ENCODE measurements around the gene TMEM120A. TPM values are rescaled to one million over a fixed set of nuclear protein-coding genes. Genes with fewer than 3 reads are reported as not detected.

Gene TMEM120A
- polyA plus RNA-seq, 3 donors = 65.5 to 79.9 (median 76.1) TPM

DNA sequence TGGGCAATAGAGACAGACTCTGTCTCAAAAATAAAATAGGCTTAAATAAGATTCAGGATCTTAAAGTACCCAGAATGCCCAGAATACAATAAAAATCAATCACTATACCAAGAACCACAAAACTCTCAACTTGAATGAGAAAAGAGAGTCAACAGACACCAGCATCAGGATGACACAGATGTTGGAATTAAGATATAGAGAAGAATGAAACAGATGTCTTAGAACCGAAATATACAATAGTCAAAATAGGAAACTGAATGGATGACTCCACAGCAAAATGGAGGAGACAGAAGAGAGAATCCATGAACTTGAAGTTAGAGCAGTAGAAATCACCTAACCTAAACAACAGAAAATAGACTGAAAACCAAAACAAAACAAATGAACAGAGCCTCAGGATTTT lies 49.9 kb downstream of the TMEM120A start:
- H3K79me2 ChIP-seq (ENCODE audit: insufficient read depth, low read length) = peaks cover 43% of the 10 kb centered on the region
- H3K27ac ChIP-seq (ENCODE audit: low read depth in 1 of 2, low read length in 2 of 2) = peak overlapping the region in 1 of 2 donors; percentile 76
- H3K4me1 ChIP-seq (ENCODE audit: control insufficient read depth in 1 of 2, insufficient read depth in 2 of 2, low read length in 2 of 2) = peaks cover 26 to 31% of the 10 kb centered on the region in 2 donors
- peaks cover 9 to 16% of the 10 kb centered on the region in 2 donors for H3K36me3 ChIP-seq (replicated peaks in 1 of 2; ENCODE audit: control insufficient read depth in 1 of 2, insufficient read depth in 2 of 2, low read length in 2 of 2)
- H3K4me1 Mint-ChIP-seq = peaks cover 41% of the 10 kb centered on the region
- no peaks in the 10 kb centered on the region for H3K27me3 ChIP-seq (ENCODE audit: control insufficient read depth in 2 of 2, insufficient read depth in 2 of 2, low read length in 2 of 2)
- peaks cover 0 to 8% (median 6%) of the 10 kb centered on the region in 3 donors for H3K27me3 Mint-ChIP-seq (ENCODE audit: low read depth in 3 of 3)
- TF ChIP-seq, protein P1, sequence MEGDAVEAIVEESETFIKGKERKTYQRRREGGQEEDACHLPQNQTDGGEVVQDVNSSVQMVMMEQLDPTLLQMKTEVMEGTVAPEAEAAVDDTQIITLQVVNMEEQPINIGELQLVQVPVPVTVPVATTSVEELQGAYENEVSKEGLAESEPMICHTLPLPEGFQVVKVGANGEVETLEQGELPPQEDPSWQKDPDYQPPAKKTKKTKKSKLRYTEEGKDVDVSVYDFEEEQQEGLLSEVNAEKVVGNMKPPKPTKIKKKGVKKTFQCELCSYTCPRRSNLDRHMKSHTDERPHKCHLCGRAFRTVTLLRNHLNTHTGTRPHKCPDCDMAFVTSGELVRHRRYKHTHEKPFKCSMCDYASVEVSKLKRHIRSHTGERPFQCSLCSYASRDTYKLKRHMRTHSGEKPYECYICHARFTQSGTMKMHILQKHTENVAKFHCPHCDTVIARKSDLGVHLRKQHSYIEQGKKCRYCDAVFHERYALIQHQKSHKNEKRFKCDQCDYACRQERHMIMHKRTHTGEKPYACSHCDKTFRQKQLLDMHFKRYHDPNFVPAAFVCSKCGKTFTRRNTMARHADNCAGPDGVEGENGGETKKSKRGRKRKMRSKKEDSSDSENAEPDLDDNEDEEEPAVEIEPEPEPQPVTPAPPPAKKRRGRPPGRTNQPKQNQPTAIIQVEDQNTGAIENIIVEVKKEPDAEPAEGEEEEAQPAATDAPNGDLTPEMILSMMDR (IDR thresholded peaks at IDR 0.05) = no peak
- H3K9me3 ChIP-seq (replicated peaks in 1 of 2; ENCODE audit: control insufficient read depth in 1 of 2, insufficient read depth in 1 of 2, low read length in 2 of 2) = no peaks in the 10 kb centered on the region
- no CpG with 5 or more reads among the region's 1 CpG for WGBS (ENCODE audit: insufficient coverage)
- peaks cover 26 to 51% of the 10 kb centered on the region in 2 donors for H3K36me3 Mint-ChIP-seq
- H2AFZ ChIP-seq (ENCODE audit: insufficient read depth, low read depth, low read length, poor library complexity, severe bottlenecking) = no peak overlapping the region
- H3K4me3 ChIP-seq (replicated peaks in 1 of 3; ENCODE audit: low read depth in 2 of 3, low read length in 3 of 3) = no peak overlapping the region
- peak overlapping the region in 6 of 7 donors; percentile 86 to 93 (median 91) for H3K27ac Mint-ChIP-seq
- no peak for DNase-seq
- no peak overlapping the region for H3K9ac ChIP-seq (ENCODE audit: insufficient read depth, low read length, poor library complexity, severe bottlenecking)
- H3K4me2 ChIP-seq (replicated peaks; ENCODE audit: extremely low read depth, low read length, poor library complexity, severe bottlenecking) = no peak overlapping the region
- H3K9me3 Mint-ChIP-seq = no peaks in the 10 kb centered on the region
- intact Hi-C loops (cut with micrococcal nuclease) = no loop called here
- peaks cover 20% of the 10 kb centered on the region for H4K20me1 ChIP-seq (ENCODE audit: insufficient read depth, low read length)
- no peak overlapping the region for H3K4me3 Mint-ChIP-seq

DNA sequence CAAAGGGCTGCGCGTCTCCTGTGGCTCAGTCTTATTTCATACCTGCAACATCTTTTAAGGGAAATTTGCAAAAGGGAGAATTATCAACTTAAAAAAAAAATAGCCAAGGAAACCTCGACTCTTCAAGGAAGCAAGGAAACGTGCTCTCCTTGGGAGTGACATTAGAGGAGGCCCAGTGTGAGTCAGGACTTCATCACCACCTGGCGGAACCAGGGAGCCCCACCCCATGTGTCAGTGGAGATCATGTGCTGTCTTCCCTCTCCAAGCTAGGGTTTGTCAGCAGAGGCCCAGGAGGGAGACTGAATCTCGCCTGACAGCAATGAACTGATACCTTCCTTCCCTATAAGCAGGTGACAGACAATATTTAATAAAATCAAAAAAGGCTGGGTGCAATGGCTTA lies 50.5 kb downstream of the TMEM120A start:
- no peaks in the 10 kb centered on the region for H3K9me3 ChIP-seq (replicated peaks in 1 of 2; ENCODE audit: control insufficient read depth in 1 of 2, insufficient read depth in 1 of 2, low read length in 2 of 2)
- Mint-ChIP-seq H3K27me3 (ENCODE audit: low read depth in 3 of 3) (peaks cover 0 to 8% (median 4%) of the 10 kb centered on the region in 3 donors), H3K9me3 (no peaks in the 10 kb centered on the region), H3K27ac (peak overlapping the region in 2 of 7 donors; percentile 25 to 40), H3K4me1 (peaks cover 35% of the 10 kb centered on the region), H3K4me3 (no peak overlapping the region), H3K36me3 (peaks cover 27 to 47% of the 10 kb centered on the region in 2 donors)
- no peak overlapping the region for H3K9ac ChIP-seq (ENCODE audit: insufficient read depth, low read length, poor library complexity, severe bottlenecking)
- H3K36me3 ChIP-seq (replicated peaks in 1 of 2; ENCODE audit: control insufficient read depth in 1 of 2, insufficient read depth in 2 of 2, low read length in 2 of 2) = peaks cover 13 to 22% of the 10 kb centered on the region in 2 donors
- H3K79me2 ChIP-seq (ENCODE audit: insufficient read depth, low read length) = peaks cover 43% of the 10 kb centered on the region
- peak in 1 of 3 donors; percentile 32 for DNase-seq
- H3K27ac ChIP-seq (ENCODE audit: low read depth in 1 of 2, low read length in 2 of 2) = no peak overlapping the region
- peaks cover 27% of the 10 kb centered on the region for H4K20me1 ChIP-seq (ENCODE audit: insufficient read depth, low read length)
- no peak overlapping the region for H3K4me2 ChIP-seq (replicated peaks; ENCODE audit: extremely low read depth, low read length, poor library complexity, severe bottlenecking)
- intact Hi-C loops (cut with micrococcal nuclease) = no loop called here
- 81% methylated on average over 4 of the region's 6 CpGs for WGBS (ENCODE audit: insufficient coverage)
- H3K27me3 ChIP-seq (ENCODE audit: control insufficient read depth in 2 of 2, insufficient read depth in 2 of 2, low read length in 2 of 2) = no peaks in the 10 kb centered on the region
- no peak overlapping the region for H2AFZ ChIP-seq (ENCODE audit: insufficient read depth, low read depth, low read length, poor library complexity, severe bottlenecking)
- H3K4me3 ChIP-seq (replicated peaks in 1 of 3; ENCODE audit: low read depth in 2 of 3, low read length in 3 of 3) = no peak overlapping the region
- H3K4me1 ChIP-seq (ENCODE audit: control insufficient read depth in 1 of 2, insufficient read depth in 2 of 2, low read length in 2 of 2) = peaks cover 24 to 29% of the 10 kb centered on the region in 2 donors
- TF ChIP-seq, protein P1 (IDR thresholded peaks at IDR 0.05) = no peak

All from CD14-positive monocyte (primary cell).